HepG2 (cell line): ENCODE results near the gene ZC3H7B. TPM values are rescaled to one million over a fixed set of nuclear protein-coding genes. Genes with fewer than 3 reads are reported as not detected.
A peak's percentile ranks its signal among the peaks of the same experiment; 100 is the strongest.

Experiments
- ATF4 ChIP-seq, 2 experiments: fragments of 450-650 bp in 1 of 2; sonication (generic) in 1 of 2; formaldehyde crosslinking; IDR thresholded peaks; 2 replicates each; pipeline versions ENCODE4 v1.5.0 to v1.8.0; 2020 to 2022; ENCODE audit warnings: mild to moderate bottlenecking in 1 of 2, missing genetic modification reagents in 1 of 2
- BRD4 ChIP-seq: sonication (generic); formaldehyde crosslinking; IDR thresholded peaks from 2 replicates; pipeline ENCODE4 v1.4.0; 2020; ENCODE audit warnings: missing genetic modification reagents
- GATA4 ChIP-seq: sonication (generic); IDR thresholded peaks from 2 replicates; pipeline ENCODE4 v1.6.1; 2016; ENCODE audit warnings: antibody characterized with exemption, low read depth, borderline replicate concordance
- HNRNPL ChIP-seq: fragments of 200-400 bp; formaldehyde crosslinking; IDR thresholded peaks from 2 replicates; pipeline ENCODE4 v1.6.1; 2017; ENCODE audit warnings: mild to moderate bottlenecking, low read depth, low read length
- MAZ ChIP-seq, 2 experiments: sonication (generic) in 1 of 2; formaldehyde crosslinking in 1 of 2; IDR thresholded peaks; 2 replicates each; pipeline versions ENCODE4 v1.5.0 to v1.6.1; 2012 to 2020; ENCODE audit warnings: low read depth in 2 of 2, mild to moderate bottlenecking in 2 of 2, borderline replicate concordance in 1 of 2, improper control_type of control experiment in 1 of 2, low read length in 1 of 2, missing genetic modification reagents in 1 of 2, moderate library complexity in 1 of 2
- POGZ ChIP-seq: sonication (generic); formaldehyde crosslinking; IDR thresholded peaks from 2 replicates; pipeline ENCODE4 v1.4.0; 2020; ENCODE audit warnings: mild to moderate bottlenecking, missing genetic modification reagents
- RFXANK ChIP-seq: IDR thresholded peaks from 2 replicates; pipeline ENCODE4 v1.6.1; 2016
- TP53 ChIP-seq: sonication (generic); formaldehyde crosslinking; conservative IDR thresholded peaks from 2 replicates; pipeline ENCODE4 v1.4.0; 2020; ENCODE audit warnings: missing genetic modification reagents
- WIZ ChIP-seq: sonication (generic); formaldehyde crosslinking; IDR thresholded peaks from 2 replicates; pipeline ENCODE4 v1.5.1; 2020; ENCODE audit warnings: mild to moderate bottlenecking, missing genetic modification reagents
- ZNF616 ChIP-seq: sonication (generic); formaldehyde crosslinking; IDR thresholded peaks from 2 replicates; pipeline ENCODE4 v1.5.0; 2020; ENCODE audit warnings: low read depth, mild to moderate bottlenecking, missing genetic modification reagents
- ZNF720 ChIP-seq: sonication (generic); formaldehyde crosslinking; IDR thresholded peaks from 2 replicates; pipeline ENCODE4 v1.4.0; 2020; ENCODE audit warnings: missing genetic modification reagents
- ZNF772 ChIP-seq: sonication (generic); formaldehyde crosslinking; IDR thresholded peaks from 2 replicates; pipeline ENCODE4 v1.5.0; 2020; ENCODE audit warnings: mild to moderate bottlenecking, missing genetic modification reagents
- polyA plus RNA-seq, 8 experiments: library from polyadenylated mRNA; depleted of rRNA in 3 of 8; stranded (reverse) in 7 of 8; unstranded in 1 of 8; fragments of >200 nt; fragmentation: Illumina TruSeq in 4 of 8; extraction: Trizol in 4 of 8; gene quantifications; 2 replicates each; pipeline versions ENCODE4 v1.2.1 to v1.2.3, GENCODE V29; 2011 to 2016; ENCODE audit warnings: low read depth in 4 of 8, missing spikeins in 1 of 8, mixed read lengths in 1 of 8; ENCODE audit not compliant: insufficient read depth in 1 of 8
- total RNA-seq, 5 experiments: library from RNA; depleted of rRNA; stranded (reverse); fragments of >200 nt; fragmentation: Illumina TruSeq; extraction: Trizol; gene quantifications; 2 replicates each; pipeline ENCODE4 v1.2.3, GENCODE V29; 2016; ENCODE audit warnings: low read depth in 1 of 5
- TF ChIP-seq, protein P1 (sequence below): sonication (generic); formaldehyde crosslinking; IDR thresholded peaks from 2 replicates; pipeline ENCODE4 v1.5.0; 2020; ENCODE audit warnings: mild to moderate bottlenecking, low read depth, missing genetic modification reagents, borderline replicate concordance
- TF ChIP-seq, protein P2 (sequence below): sonication (generic); formaldehyde crosslinking; conservative IDR thresholded peaks from 2 replicates; pipeline ENCODE4 v1.8.0; 2022; ENCODE audit warnings: mild to moderate bottlenecking, moderate library complexity, missing genetic modification reagents
- TF ChIP-seq, protein P3 (sequence below): sonication (generic); formaldehyde crosslinking; IDR thresholded peaks from 2 replicates; pipeline ENCODE4 v1.4.0; 2020; ENCODE audit warnings: mild to moderate bottlenecking, missing genetic modification reagents, borderline replicate concordance
- TF ChIP-seq, protein P4 (sequence below): sonication (generic); formaldehyde crosslinking; IDR thresholded peaks from 2 replicates; pipeline ENCODE4 v1.5.1; 2020; ENCODE audit warnings: missing genetic modification reagents, mild to moderate bottlenecking, borderline replicate concordance
- TF ChIP-seq, protein P5 (sequence below): sonication (generic); formaldehyde crosslinking; IDR thresholded peaks from 2 replicates; pipeline ENCODE4 v1.5.0; 2020; ENCODE audit warnings: missing genetic modification reagents, mild to moderate bottlenecking, borderline replicate concordance

The ZC3H7B gene
- total and polyA plus RNA-seq, 2 of the 13 experiments (the other 11 are each of a cell fraction or from before 2014, with no cell fraction given), result 26.4 to 37.2 TPM

DNA sequence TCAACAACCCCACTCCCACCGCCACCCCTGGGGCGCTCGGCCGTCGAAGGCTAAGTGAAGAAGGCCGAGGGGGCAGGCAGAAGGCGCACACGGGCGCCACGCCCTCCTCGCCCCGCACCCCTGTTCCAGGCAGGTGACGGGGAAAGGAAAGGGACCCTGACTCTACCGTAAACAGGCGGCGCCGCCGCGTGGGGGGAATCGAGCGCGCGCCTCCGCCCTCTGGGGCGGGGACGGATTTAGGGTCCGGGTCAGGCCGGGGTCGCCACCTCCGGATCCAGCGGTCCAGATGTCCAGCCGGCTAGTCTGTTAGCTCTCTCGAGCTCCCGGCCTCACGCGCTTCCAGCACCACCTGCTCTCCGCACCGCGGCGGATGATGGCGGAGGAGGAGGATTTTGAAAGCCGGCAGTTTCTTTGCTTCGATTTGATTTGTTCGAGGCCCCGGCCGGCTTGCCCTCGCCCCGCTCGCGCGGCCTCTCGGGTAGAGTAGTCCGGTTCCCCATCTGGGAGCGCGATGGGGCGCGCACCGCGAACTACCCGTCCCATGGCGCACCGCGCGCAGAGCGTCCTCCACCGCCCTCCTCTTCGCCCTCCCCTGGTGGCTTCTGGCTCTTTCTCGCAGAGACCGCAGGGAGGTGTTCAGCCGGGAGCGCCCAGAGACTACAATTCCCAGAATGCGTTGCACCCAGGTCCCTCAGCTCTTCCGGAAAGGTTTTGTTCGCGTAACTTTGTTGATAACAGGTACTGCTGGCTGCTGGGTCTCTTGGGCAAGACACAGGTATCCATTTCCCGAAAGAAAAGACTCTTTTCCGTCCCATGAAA lies 15.3 kb upstream of the ZC3H7B start, which contains the start of gene RANGAP1 (continued):
- TF ChIP-seq, protein P1, sequence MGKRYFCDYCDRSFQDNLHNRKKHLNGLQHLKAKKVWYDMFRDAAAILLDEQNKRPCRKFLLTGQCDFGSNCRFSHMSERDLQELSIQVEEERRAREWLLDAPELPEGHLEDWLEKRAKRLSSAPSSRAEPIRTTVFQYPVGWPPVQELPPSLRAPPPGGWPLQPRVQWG (CRISPR knock-in tag), result no peak
- TF ChIP-seq POGZ (CRISPR knock-in tag), result peak; percentile 53; the same call in 1 of the 2 replicates
- TF ChIP-seq, protein P2, sequence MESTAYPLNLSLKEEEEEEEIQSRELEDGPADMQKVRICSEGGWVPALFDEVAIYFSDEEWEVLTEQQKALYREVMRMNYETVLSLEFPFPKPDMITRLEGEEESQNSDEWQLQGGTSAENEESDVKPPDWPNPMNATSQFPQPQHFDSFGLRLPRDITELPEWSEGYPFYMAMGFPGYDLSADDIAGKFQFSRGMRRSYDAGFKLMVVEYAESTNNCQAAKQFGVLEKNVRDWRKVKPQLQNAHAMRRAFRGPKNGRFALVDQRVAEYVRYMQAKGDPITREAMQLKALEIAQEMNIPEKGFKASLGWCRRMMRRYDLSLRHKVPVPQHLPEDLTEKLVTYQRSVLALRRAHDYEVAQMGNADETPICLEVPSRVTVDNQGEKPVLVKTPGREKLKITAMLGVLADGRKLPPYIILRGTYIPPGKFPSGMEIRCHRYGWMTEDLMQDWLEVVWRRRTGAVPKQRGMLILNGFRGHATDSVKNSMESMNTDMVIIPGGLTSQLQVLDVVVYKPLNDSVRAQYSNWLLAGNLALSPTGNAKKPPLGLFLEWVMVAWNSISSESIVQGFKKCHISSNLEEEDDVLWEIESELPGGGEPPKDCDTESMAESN (CRISPR knock-in tag), result 0 out of 2 replicates have a peak, but pooled peaks have one; percentile 4
- no peak for TF ChIP-seq WIZ
- no peak for TF ChIP-seq RFXANK
- no peak for TF ChIP-seq ATF4 (CRISPR knock-in tag; IDR thresholded peaks at IDR 0.05)
- no peak for TF ChIP-seq ZNF720 (CRISPR knock-in tag)
- 0 out of 2 replicates have a peak, but pooled peaks have one; percentile 30 for TF ChIP-seq HNRNPL
- TF ChIP-seq ZNF616 (CRISPR knock-in tag), result no peak
- TF ChIP-seq ZNF772 (CRISPR knock-in tag), result peak; percentile 64; the same call in 1 of the 2 replicates
- peak; percentile 28; the same call in 1 of the 2 replicates for TF ChIP-seq GATA4
- no peak; the same call in 1 of the 2 replicates for TF ChIP-seq TP53
- peak; percentile 99 for TF ChIP-seq MAZ (IDR thresholded peaks at IDR 0.05; ENCODE audit: borderline replicate concordance, low read depth, low read length)
- TF ChIP-seq MAZ (CRISPR knock-in tag; IDR thresholded peaks at IDR 0.05; ENCODE audit: low read depth), result peak; percentile 96
- TF ChIP-seq BRD4 (CRISPR knock-in tag), result no peak
- TF ChIP-seq, protein P3, sequence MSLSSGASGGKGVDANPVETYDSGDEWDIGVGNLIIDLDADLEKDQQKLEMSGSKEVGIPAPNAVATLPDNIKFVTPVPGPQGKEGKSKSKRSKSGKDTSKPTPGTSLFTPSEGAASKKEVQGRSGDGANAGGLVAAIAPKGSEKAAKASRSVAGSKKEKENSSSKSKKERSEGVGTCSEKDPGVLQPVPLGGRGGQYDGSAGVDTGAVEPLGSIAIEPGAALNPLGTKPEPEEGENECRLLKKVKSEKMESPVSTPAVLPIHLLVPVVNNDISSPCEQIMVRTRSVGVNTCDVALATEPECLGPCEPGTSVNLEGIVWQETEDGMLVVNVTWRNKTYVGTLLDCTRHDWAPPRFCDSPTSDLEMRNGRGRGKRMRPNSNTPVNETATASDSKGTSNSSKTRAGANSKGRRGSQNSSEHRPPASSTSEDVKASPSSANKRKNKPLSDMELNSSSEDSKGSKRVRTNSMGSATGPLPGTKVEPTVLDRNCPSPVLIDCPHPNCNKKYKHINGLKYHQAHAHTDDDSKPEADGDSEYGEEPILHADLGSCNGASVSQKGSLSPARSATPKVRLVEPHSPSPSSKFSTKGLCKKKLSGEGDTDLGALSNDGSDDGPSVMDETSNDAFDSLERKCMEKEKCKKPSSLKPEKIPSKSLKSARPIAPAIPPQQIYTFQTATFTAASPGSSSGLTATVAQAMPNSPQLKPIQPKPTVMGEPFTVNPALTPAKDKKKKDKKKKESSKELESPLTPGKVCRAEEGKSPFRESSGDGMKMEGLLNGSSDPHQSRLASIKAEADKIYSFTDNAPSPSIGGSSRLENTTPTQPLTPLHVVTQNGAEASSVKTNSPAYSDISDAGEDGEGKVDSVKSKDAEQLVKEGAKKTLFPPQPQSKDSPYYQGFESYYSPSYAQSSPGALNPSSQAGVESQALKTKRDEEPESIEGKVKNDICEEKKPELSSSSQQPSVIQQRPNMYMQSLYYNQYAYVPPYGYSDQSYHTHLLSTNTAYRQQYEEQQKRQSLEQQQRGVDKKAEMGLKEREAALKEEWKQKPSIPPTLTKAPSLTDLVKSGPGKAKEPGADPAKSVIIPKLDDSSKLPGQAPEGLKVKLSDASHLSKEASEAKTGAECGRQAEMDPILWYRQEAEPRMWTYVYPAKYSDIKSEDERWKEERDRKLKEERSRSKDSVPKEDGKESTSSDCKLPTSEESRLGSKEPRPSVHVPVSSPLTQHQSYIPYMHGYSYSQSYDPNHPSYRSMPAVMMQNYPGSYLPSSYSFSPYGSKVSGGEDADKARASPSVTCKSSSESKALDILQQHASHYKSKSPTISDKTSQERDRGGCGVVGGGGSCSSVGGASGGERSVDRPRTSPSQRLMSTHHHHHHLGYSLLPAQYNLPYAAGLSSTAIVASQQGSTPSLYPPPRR (CRISPR knock-in tag), result no peak
- TF ChIP-seq, protein P4, sequence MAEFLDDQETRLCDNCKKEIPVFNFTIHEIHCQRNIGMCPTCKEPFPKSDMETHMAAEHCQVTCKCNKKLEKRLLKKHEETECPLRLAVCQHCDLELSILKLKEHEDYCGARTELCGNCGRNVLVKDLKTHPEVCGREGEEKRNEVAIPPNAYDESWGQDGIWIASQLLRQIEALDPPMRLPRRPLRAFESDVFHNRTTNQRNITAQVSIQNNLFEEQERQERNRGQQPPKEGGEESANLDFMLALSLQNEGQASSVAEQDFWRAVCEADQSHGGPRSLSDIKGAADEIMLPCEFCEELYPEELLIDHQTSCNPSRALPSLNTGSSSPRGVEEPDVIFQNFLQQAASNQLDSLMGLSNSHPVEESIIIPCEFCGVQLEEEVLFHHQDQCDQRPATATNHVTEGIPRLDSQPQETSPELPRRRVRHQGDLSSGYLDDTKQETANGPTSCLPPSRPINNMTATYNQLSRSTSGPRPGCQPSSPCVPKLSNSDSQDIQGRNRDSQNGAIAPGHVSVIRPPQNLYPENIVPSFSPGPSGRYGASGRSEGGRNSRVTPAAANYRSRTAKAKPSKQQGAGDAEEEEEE (CRISPR knock-in tag), result peak; percentile 52; the same call in 1 of the 2 replicates
- TF ChIP-seq, protein P5, sequence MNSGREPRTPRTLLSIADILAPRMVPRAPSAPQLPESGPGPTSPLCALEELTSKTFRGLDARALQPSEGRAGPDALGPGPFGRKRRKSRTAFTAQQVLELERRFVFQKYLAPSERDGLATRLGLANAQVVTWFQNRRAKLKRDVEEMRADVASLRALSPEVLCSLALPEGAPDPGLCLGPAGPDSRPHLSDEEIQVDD (CRISPR knock-in tag), result no peak
